Stomach (tissue), 4 donors: Measurements from ENCODE around the gene FSIP1.

Source experiments
- POLR2A ChIP-seq, 4 donors: fragments of 450-650 bp; IDR thresholded peaks; one replicate each; pipeline ENCODE4 v1.6.1; 2016; ENCODE audit warnings: antibody characterized with exemption in 4 of 4, control low read depth in 2 of 4, mild to moderate bottlenecking in 1 of 4, moderate library complexity in 1 of 4
- TF ChIP-seq, protein P1 (sequence below), 7 experiments: fragments of 450-650 bp in 4 of 7; fragments of 200-600 bp in 3 of 7; sonication (generic) in 3 of 7; IDR thresholded peaks; one replicate each; pipeline ENCODE4 v1.5.1; 2016 to 2019; ENCODE audit warnings: antibody characterized with exemption in 7 of 7, control low read depth in 2 of 7, mild to moderate bottlenecking in 1 of 7

- TF ChIP-seq, protein P1, sequence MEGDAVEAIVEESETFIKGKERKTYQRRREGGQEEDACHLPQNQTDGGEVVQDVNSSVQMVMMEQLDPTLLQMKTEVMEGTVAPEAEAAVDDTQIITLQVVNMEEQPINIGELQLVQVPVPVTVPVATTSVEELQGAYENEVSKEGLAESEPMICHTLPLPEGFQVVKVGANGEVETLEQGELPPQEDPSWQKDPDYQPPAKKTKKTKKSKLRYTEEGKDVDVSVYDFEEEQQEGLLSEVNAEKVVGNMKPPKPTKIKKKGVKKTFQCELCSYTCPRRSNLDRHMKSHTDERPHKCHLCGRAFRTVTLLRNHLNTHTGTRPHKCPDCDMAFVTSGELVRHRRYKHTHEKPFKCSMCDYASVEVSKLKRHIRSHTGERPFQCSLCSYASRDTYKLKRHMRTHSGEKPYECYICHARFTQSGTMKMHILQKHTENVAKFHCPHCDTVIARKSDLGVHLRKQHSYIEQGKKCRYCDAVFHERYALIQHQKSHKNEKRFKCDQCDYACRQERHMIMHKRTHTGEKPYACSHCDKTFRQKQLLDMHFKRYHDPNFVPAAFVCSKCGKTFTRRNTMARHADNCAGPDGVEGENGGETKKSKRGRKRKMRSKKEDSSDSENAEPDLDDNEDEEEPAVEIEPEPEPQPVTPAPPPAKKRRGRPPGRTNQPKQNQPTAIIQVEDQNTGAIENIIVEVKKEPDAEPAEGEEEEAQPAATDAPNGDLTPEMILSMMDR (IDR thresholded peaks at IDR 0.05), result no peak
- TF ChIP-seq POLR2A (IDR thresholded peaks at IDR 0.05), result no peak
Observed at GRCh38 chr15:39667382-39668127, 115.1 kb downstream of the FSIP1 start.
